Cardiac muscle cell (in vitro differentiated cells and primary cell): ENCODE measurements around the gene SMYD2. TPM values are rescaled to one million over a fixed set of nuclear protein-coding genes. Genes with fewer than 3 reads are reported as not detected.

ENCODE experiments used
- DNase-seq, 2 donors: peaks; one replicate each; pipeline versions ENCODE4 v3.0.0 to v3.0.0-alpha.2; 2010 to 2017; ENCODE audit warnings: low read depth in 1 of 2, low spot score in 1 of 2
- H3K27ac ChIP-seq: fragments of 200-600 bp; sonication (generic); 2 replicates; pipeline ENCODE4 v1.5.1; 2016
- H3K27me3 ChIP-seq: fragments of 200-600 bp; sonication (generic); 2 replicates; pipeline ENCODE4 v1.6.0; 2016; ENCODE audit warnings: control low read depth
- H3K36me3 ChIP-seq: fragments of 200-600 bp; sonication (generic); 2 replicates; pipeline ENCODE4 v1.5.1; 2016; ENCODE audit warnings: control low read depth
- H3K4me1 ChIP-seq: fragments of 200-600 bp; sonication (generic); 2 replicates; pipeline ENCODE4 v1.8.1; 2017; ENCODE audit warnings: low read depth, mild to moderate bottlenecking, mixed run types
- H3K4me3 ChIP-seq: fragments of 200-600 bp; sonication (generic); 2 replicates; pipeline ENCODE4 v1.5.1; 2016; ENCODE audit warnings: mild to moderate bottlenecking
- H3K9me3 ChIP-seq: fragments of 200-600 bp; sonication (generic); 2 replicates; pipeline ENCODE4 v1.5.1; 2017; ENCODE audit warnings: low read depth, mild to moderate bottlenecking, control low read depth
- polyA plus RNA-seq: library from polyadenylated mRNA; unstranded; fragments of >200 nt; fragmentation: Nextera tagmentation; extraction: Ambion mirVana; gene quantifications from 2 replicates; pipeline ENCODE4 v1.2.1, GENCODE V29; 2016
- total RNA-seq: library from RNA; depleted of rRNA; stranded (reverse); fragments of >200 nt; gene quantifications from 2 replicates; pipeline ENCODE4 v1.2.3, GENCODE V29; 2016
- TF ChIP-seq, protein P1 (sequence below): IDR thresholded peaks from 2 replicates; pipeline ENCODE4 v1.5.1; 2012; ENCODE audit warnings: low read depth, mild to moderate bottlenecking, low read length

Gene SMYD2
- total and polyA plus RNA-seq, 2 experiments from 2014 or later, result 41.8 to 65.7 TPM

- Histone ChIP-seq H3K4me1 (no peaks in the 10 kb centered on the region), H3K9me3 (no peaks in the 10 kb centered on the region), H3K36me3 (no peaks in the 10 kb centered on the region), H3K27me3 (peaks cover 8% of the 10 kb centered on the region), H3K4me3 (no peak overlapping the region), H3K27ac (no peak overlapping the region)
- TF ChIP-seq, protein P1, sequence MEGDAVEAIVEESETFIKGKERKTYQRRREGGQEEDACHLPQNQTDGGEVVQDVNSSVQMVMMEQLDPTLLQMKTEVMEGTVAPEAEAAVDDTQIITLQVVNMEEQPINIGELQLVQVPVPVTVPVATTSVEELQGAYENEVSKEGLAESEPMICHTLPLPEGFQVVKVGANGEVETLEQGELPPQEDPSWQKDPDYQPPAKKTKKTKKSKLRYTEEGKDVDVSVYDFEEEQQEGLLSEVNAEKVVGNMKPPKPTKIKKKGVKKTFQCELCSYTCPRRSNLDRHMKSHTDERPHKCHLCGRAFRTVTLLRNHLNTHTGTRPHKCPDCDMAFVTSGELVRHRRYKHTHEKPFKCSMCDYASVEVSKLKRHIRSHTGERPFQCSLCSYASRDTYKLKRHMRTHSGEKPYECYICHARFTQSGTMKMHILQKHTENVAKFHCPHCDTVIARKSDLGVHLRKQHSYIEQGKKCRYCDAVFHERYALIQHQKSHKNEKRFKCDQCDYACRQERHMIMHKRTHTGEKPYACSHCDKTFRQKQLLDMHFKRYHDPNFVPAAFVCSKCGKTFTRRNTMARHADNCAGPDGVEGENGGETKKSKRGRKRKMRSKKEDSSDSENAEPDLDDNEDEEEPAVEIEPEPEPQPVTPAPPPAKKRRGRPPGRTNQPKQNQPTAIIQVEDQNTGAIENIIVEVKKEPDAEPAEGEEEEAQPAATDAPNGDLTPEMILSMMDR, result no peak
- no peak for DNase-seq
These were observed 29.6 kb upstream of the SMYD2 start for GRCh38 chr1:214251354-214251753.

- Histone ChIP-seq H3K27ac (no peak overlapping the region), H3K4me1 (no peaks in the 10 kb centered on the region)
- TF ChIP-seq, protein P1, result no peak
These were observed 25.4 kb upstream of the SMYD2 start for GRCh38 chr1:214255509-214255908.

DNA sequence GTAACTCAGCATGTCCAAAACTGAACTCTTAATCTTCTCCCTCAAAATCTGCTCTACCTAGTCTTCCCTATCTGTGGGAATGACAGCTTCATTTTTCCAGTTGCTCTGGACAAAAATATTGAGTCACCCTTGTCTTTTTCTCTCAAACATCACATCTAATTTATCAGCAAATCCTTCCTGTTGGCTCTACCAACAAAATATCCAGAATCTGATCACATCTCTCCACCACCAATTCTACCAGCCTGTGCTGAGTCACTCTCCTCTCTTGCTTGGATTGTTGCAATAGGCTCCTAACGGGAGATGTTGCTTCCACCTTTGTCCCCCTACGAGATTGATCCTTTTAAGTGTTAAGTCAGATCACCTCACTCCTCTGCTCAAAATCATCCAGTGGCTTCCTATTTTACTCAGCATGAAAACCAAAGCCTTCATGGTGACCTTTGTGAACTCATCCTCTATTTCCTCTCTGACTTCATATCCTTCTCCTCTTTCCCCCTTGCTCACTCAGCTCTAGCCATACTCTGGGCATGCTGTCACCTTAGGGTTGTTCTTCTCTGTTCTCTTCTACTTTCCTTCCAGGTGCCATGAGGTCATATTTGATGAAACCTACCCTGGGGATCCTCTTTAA, 21.5 kb upstream of the SMYD2 start:
- no peak for DNase-seq
- H3K4me3 ChIP-seq, result no peak overlapping the region
- peaks cover 5% of the 10 kb centered on the region for H3K27me3 ChIP-seq
- H3K9me3 ChIP-seq, result no peaks in the 10 kb centered on the region
- no peak overlapping the region for H3K27ac ChIP-seq
- H3K36me3 ChIP-seq, result no peaks in the 10 kb centered on the region
- H3K4me1 ChIP-seq, result peaks cover 4% of the 10 kb centered on the region
- TF ChIP-seq, protein P1, result no peak

More at GRCh38 chr1:214255509-214255908, 25.4 kb upstream of the SMYD2 start:
- H3K27me3 ChIP-seq, result peaks cover 4% of the 10 kb centered on the region
- no peak overlapping the region for H3K4me3 ChIP-seq
- DNase-seq, result no peak
- H3K9me3 ChIP-seq, result no peaks in the 10 kb centered on the region
- H3K36me3 ChIP-seq, result no peaks in the 10 kb centered on the region

DNA sequence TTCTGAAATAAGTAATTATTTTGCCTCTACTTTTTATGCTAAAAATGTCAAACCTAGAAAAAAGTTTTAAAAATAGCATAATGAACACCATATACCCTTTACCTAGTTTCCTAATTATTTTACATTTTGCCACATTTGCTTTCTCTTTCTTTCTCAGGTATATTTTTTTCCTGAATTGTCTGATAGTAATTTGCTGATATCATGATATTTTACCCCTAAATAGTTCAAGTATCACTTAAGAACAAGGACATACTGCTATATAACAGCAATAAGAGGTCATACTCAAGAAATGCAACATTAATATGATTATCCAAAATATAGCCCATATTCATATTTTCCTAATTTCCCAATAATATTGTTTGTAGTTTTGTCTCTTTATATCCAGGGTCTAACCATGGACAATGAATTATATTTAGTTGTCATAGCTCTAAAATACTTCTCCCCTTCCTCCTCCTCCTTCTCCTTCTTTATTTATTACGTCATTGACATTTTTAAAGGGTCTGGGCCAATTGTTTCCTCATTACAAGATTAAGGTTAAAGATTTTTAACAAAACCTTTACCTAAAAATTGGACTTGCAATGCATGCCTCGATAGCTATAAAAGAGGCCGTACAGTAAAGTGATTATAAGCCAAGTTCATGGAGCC, 20.3 kb upstream of the SMYD2 start:
- DNase-seq, result no peak
- TF ChIP-seq, protein P1, result no peak
- H3K9me3 ChIP-seq, result no peaks in the 10 kb centered on the region
- peaks cover 5% of the 10 kb centered on the region for H3K27me3 ChIP-seq
- H3K36me3 ChIP-seq, result no peaks in the 10 kb centered on the region
- H3K4me3 ChIP-seq, result no peak overlapping the region
- peaks cover 4% of the 10 kb centered on the region for H3K4me1 ChIP-seq
- no peak overlapping the region for H3K27ac ChIP-seq

GRCh38 chr1:214261206-214262123, 19.5 kb upstream of the SMYD2 start:
- Histone ChIP-seq H3K27ac (no peak overlapping the region), H3K36me3 (no peaks in the 10 kb centered on the region), H3K27me3 (peaks cover 5% of the 10 kb centered on the region), H3K4me3 (no peak overlapping the region), H3K4me1 (peaks cover 4% of the 10 kb centered on the region), H3K9me3 (no peaks in the 10 kb centered on the region)
- DNase-seq, result peak; percentile 81 to 84
- TF ChIP-seq, protein P1, result peak; percentile 98
